GDM1 (cell line): ENCODE data around the gene BET1L.

Experiments
- DNase-seq: peaks from one replicate; lab custom pipeline; 2025; lab: John Stamatoyannopoulos, UW

The BET1L gene

GRCh38 chr11:209275-210121 lies 2.3 kb upstream of the BET1L start:
- no peak for DNase-seq

- DNase-seq: no peak
These were observed 1.7 kb upstream of the BET1L start for GRCh38 chr11:208917-209260.

GRCh38 chr11:208181-208916 lies 1.1 kb upstream of the BET1L start:
- DNase-seq: peak; percentile 68

GRCh38 chr11:207863-208180 lies 623 bp upstream of the BET1L start:
- no peak for DNase-seq

GRCh38 chr11:206526-207207 lies 532 bp downstream of the BET1L start:
- no peak for DNase-seq

- DNase-seq: no peak
These were observed 1.2 kb downstream of the BET1L start for GRCh38 chr11:206002-206384.

GRCh38 chr11:205221-206001 lies 1.8 kb downstream of the BET1L start:
- DNase-seq: no peak

- DNase-seq: no peak
These were observed 2.6 kb downstream of the BET1L start for GRCh38 chr11:204587-205109.

GRCh38 chr11:203945-204586 lies 3.1 kb downstream of the BET1L start:
- no peak for DNase-seq

- no peak for DNase-seq
These were observed 3.9 kb downstream of the BET1L start for GRCh38 chr11:203056-203944.

- DNase-seq: no peak
These were observed 4.7 kb downstream of the BET1L start for GRCh38 chr11:202490-202889.

- peak; percentile 43 for DNase-seq
These were observed 5.2 kb downstream of the BET1L start for GRCh38 chr11:201966-202365.

- DNase-seq: no peak
These were observed 6.8 kb downstream of the BET1L start for GRCh38 chr11:200224-201003.

- no peak for DNase-seq
These were observed 7.4 kb downstream of the BET1L start for GRCh38 chr11:199782-200181.

GRCh38 chr11:199004-199581 lies 8.1 kb downstream of the BET1L start:
- DNase-seq: no peak

- DNase-seq: no peak
These were observed 8.9 kb downstream of the BET1L start for GRCh38 chr11:198236-198806.

GRCh38 chr11:197741-198235 lies 9.4 kb downstream of the BET1L start:
- DNase-seq: no peak

- DNase-seq: no peak
These were observed 10.1 kb downstream of the BET1L start for GRCh38 chr11:196786-197731.
